ENCODE results near the gene HHATL.

HHATL gene

GRCh38 chr3:42690766-42691680 lies 11.6 kb downstream of the HHATL start:
- TF ChIP-seq CTCF (IDR thresholded peaks at IDR 0.05; ENCODE audit: insufficient read depth, low read depth, low read length, missing control alignments): no peak
- H3K4me3 ChIP-seq (ENCODE audit: low read length): no peak overlapping the region
- peak; percentile 17 for DNase-seq (ENCODE audit: low read depth)

GRCh38 chr3:42690191-42690590 lies 12.4 kb downstream of the HHATL start:
- no peak for TF ChIP-seq CTCF (IDR thresholded peaks at IDR 0.05; ENCODE audit: insufficient read depth, low read depth, low read length, missing control alignments)
- DNase-seq (ENCODE audit: low read depth): no peak
- H3K4me3 ChIP-seq (ENCODE audit: low read length): no peak overlapping the region

GRCh38 chr3:42689421-42690014 lies 13.1 kb downstream of the HHATL start:
- TF ChIP-seq CTCF (IDR thresholded peaks at IDR 0.05; ENCODE audit: insufficient read depth, low read depth, low read length, missing control alignments): no peak
- no peak for DNase-seq (ENCODE audit: low read depth)
- H3K4me3 ChIP-seq (ENCODE audit: low read length): no peak overlapping the region

- DNase-seq (ENCODE audit: low read depth): no peak
- no peak for TF ChIP-seq CTCF (IDR thresholded peaks at IDR 0.05; ENCODE audit: insufficient read depth, low read depth, low read length, missing control alignments)
- H3K4me3 ChIP-seq (ENCODE audit: low read length): no peak overlapping the region
Measured at GRCh38 chr3:42688487-42689420, 13.8 kb downstream of the HHATL start.

- no peak for DNase-seq (ENCODE audit: low read depth)
- no peak for TF ChIP-seq CTCF (IDR thresholded peaks at IDR 0.05; ENCODE audit: insufficient read depth, low read depth, low read length, missing control alignments)
- no peak overlapping the region for H3K4me3 ChIP-seq (ENCODE audit: low read length)
Measured at GRCh38 chr3:42688016-42688415, 14.6 kb downstream of the HHATL start.

- DNase-seq (ENCODE audit: low read depth): no peak
- TF ChIP-seq CTCF (IDR thresholded peaks at IDR 0.05; ENCODE audit: insufficient read depth, low read depth, low read length, missing control alignments): no peak
- H3K4me3 ChIP-seq (ENCODE audit: low read length): no peak overlapping the region
Measured at GRCh38 chr3:42686832-42687650, 15.6 kb downstream of the HHATL start.
